Activated CD4-positive, alpha-beta T cell treated with anti-CD3 and anti-CD28 coated beads, Interleukin-2, amount 50 U/mL, for 1 hour (primary cell): ENCODE data around the gene SLC12A6.

ENCODE experiments used
- DNase-seq: peaks from one replicate; pipeline ENCODE4 v3.0.0-alpha.2; 2020

SLC12A6 gene

DNA sequence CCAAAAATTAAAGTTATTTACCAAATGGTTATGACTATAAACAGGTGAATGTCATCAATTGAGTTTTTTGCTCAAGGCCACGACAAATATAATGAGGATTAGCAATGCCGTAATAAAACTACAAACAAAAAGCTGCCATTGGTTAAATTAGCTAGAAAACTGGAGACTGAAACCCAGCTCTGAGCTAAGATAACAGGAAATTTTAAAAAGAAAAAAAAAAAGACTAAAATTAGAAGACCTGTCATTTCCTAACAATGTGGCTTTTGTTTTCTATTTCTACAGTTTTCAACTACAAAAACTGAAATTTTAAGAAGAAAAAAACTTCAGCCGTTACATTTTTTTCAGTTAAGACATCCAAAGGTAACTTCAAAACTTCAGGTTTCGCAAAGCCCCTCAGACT is 9.7 kb downstream of the SLC12A6 start:
- DNase-seq, result no peak

DNA sequence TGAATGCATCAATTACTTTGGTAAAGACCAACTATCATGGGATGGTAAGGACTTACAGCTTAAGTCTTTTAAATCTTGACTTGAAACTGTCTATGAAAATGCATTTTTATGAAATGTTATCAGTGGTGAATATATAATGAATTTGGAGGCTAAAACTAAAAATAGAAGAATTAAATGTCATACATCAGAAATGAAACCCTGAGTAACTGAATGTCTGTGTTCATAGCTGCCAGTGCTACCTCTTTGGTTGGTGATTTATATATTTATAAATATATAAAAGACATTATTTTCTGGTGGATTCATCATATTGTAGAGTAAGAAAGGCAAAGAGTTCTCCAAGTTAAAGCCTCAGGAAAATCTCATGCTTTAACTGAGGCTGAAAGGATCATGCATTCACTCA is 12.2 kb downstream of the SLC12A6 start:
- no peak for DNase-seq

DNA sequence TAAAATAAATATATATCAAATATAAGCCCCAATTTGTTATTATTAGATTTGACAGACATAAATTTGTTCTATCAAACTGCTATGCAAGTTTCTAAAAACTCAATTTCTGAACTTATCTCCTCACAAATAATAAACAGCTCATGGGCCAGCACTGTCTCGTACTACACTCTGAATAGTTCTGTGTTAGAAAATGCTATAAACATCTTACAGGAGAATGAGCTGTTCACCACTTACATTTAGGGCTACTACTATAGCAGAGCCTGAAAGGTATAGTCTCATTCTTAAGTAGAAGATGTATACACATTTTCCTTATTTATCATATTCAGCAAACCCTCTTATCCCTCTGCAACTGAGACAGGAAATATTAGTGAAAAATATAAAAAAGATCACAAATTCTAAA is 12.6 kb downstream of the SLC12A6 start:
- no peak for DNase-seq

DNA sequence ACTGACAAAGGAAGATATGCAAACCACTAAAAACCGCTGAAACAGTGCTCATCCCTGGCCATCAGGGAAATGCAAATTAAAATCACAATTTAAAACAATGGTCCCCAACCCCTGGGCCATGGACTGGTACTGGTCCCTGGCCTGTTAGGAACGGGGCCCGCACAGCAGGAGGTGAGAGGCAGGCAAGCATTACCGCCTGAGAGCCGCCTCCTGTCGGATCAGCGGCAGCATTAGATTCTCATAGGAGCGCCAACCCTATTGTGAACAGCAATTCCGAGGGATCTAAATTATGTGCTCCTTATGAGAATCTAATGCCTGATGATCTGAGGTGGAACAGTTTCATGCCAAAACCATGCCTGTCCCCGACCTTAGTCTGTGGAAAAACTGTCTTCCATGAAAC is 14.4 kb downstream of the SLC12A6 start:
- DNase-seq, result no peak

GRCh38 chr15:34318277-34319079 is 19.1 kb downstream of the SLC12A6 start:
- DNase-seq, result peak; percentile 13

- DNase-seq, result no peak
These were observed 22.8 kb downstream of the SLC12A6 start for GRCh38 chr15:34314491-34315490.

- DNase-seq, result no peak
These were observed 26.0 kb downstream of the SLC12A6 start for GRCh38 chr15:34311563-34311962.

- no peak for DNase-seq
These were observed 33.0 kb downstream of the SLC12A6 start for GRCh38 chr15:34304613-34305012.

- DNase-seq, result no peak
These were observed 36.5 kb downstream of the SLC12A6 start for GRCh38 chr15:34301058-34301457.

GRCh38 chr15:34297059-34297458 is 40.5 kb downstream of the SLC12A6 start:
- no peak for DNase-seq

DNA sequence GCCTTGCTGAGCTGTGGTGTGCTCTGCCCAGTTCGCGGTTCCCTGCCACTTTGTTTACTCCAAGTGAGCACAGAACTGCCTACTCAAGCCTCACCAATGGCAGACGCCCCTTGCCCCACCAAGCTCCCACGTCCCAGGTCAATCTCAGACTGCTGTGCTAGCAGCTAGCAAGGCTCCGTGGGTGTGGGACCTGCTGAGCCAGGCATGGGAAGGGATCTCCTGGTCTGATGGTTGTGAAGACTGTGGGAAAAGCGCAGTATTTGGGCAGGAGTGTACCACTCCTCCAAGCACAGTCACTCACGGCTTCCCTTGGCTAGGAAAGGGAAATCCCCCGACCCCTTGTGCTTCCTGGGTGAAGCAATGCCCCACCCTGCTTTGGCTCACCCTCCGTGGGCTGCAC is 45.0 kb downstream of the SLC12A6 start:
- no peak for DNase-seq

DNA sequence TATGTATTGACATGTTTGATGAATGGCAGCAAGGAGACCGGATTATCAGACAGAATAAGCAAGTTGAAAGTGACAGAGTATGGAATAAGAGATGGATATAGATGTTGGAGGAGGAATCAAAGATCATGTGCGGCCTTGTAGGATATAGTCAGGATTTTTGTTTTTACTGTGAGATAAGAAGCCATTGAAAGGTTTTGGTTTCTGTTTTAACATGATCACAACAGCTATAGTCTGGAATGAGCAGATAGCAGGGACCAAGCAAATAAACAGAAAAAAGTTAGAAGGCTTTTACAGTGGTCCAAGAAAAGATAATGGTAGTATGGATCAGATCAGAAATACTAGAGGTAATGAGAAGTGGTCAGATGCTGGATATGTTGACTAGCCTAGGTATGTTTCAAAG is 52.6 kb downstream of the SLC12A6 start:
- DNase-seq, result no peak

- DNase-seq, result no peak
These were observed 55.2 kb downstream of the SLC12A6 start for GRCh38 chr15:34282384-34282783.

DNA sequence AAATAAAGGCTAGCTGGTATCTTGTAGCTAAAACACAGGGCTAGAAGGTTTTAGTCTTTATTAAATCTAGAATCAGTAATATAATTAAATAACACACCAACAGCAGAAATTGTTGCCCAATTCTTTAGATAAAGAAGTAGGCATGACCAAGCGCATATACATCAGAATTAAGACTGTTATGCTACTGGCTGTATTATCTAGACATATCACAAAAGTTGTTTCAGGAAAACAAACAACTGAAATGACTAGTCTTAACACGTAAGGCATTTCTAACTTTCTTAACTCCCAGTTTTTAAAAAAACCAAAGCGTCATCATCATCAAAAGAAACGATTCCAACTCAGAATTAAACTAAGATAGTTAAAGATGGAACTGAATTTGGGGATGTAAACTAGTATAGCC is 57.4 kb downstream of the SLC12A6 start:
- DNase-seq, result no peak

GRCh38 chr15:34279368-34279767 is 58.2 kb downstream of the SLC12A6 start:
- DNase-seq, result no peak

- no peak for DNase-seq
These were observed 61.9 kb downstream of the SLC12A6 start for GRCh38 chr15:34275721-34276120.

- DNase-seq, result no peak
These were observed 62.4 kb downstream of the SLC12A6 start for GRCh38 chr15:34275154-34275553.

DNA sequence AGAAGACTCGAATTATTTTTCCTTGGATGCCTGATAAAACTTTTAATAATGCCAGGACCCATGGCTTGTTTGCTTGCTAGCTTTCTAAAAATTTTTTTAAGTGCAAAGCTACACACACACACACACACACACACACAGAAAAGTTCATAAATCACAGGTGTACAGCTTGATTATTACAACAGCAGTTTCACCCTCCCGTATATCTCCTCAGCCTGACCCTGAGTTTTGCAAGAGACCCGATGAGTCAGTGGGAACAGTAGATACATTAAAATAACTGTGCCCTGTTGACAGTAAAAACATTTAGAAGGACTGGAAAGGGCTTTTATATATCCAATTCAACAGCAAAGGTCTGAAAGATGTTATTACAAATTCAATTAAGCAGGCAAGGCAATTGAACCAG is 66.1 kb downstream of the SLC12A6 start:
- DNase-seq, result no peak

DNA sequence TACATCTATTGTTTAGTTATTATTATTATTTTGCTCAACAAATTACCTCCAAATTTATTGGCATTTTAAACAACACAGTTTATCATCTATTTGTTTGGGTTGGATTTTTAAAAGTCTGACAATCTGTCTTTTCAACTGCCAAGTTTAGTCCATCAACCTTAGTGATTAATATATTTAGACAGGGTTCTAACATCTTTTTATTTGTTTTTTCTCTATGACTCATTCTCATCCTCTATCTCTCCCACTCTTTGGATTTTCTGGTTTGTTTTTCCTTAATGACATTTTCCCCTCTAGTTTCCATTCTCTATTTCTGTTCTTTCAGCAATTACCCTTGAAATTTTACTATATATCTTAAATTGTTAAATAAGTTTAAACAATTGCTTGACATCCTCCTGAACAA is 70.8 kb downstream of the SLC12A6 start:
- DNase-seq, result no peak

DNA sequence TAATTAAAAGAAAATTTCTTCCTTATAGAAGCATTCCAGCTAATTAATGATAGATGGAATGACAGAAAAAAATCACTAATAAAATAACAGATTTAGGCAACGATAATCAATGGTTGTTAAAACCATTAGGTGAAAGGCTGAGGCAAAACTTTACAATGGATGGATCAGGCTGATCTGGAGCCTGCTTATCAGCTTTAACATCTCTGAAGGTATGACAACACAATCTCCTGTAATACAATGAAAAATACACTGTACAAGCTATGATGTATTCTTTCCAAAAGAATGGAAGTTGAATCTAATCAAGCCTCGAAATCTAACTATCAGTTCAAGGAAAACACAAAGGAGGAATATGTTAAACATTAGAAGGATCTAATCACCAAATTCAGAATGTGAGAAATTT is 73.5 kb downstream of the SLC12A6 start:
- no peak for DNase-seq

- no peak for DNase-seq
These were observed 75.2 kb downstream of the SLC12A6 start for GRCh38 chr15:34262362-34262761.

DNA sequence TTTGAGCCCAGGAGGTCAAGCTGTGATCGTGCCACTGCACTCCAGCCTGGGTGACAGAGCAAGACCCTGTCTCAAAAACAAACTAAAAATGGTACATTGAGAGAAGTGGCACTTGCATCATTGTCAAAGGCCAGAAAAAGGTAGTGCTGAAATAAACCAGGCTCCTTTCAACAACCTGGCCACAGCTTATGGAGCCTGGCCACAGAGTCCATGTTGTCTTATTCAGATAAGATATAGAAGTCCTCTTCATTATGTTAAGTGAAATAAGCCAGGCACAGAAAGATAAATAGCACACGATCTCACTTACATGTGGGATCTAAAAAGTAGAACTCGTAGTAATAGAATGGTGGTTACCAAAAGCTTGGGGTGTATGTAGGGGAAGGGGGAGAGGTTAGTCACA is 78.0 kb downstream of the SLC12A6 start:
- no peak for DNase-seq

- DNase-seq, result no peak
These were observed 79.4 kb downstream of the SLC12A6 start for GRCh38 chr15:34258151-34258550.

DNA sequence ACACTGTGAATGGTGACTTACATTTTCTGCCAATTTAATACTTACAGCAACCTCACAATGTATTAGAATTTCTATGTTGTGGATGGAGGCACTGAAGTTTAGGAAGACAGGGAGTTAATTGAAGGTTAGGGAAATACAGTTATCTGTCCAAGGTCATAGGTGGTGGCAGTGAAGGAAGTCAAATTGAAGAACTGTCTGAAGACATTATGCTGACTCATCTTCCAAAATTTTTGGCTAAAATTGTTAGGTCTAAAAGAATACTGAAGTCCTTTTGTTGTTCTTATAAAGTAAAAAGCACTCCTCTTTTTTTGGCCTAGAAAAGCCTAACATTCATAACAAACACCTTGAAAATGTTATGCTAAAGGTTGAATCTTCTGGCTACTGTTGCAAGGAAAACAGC is 85.0 kb downstream of the SLC12A6 start:
- no peak for DNase-seq
